ENCODE data around the gene LMAN1. TPM values are rescaled to one million over a fixed set of nuclear protein-coding genes. Genes with fewer than 3 reads are reported as not detected.
A peak's percentile ranks its signal among the peaks of the same experiment; 100 is the strongest.

Gene LMAN1
- total and polyA plus RNA-seq, 2 of the 4 experiments (the other 2 are of a cell fraction) = 83.1 to 213 TPM

GRCh38 chr18:59359576-59359952 is 499 bp upstream of the LMAN1 start:
- H3K56ac ChIP-seq (ENCODE audit: extremely low read depth, insufficient read depth, low read length) = no peak overlapping the region
- H3K27me3 ChIP-seq (ENCODE audit: control insufficient read depth, insufficient read depth, low read length) = peaks cover 7% of the 10 kb centered on the region
- ChIA-PET POLR2A (ENCODE audit: unreplicated experiment) (no interaction called here), CTCF (interaction anchor here (0.6 to 1.5 kb wide), 5 partner anchors 8 to 69 kb away, joined by 3 to 6 read pairs (median 5); no protein-coding TSS in a partner anchor)
- no peak overlapping the region for H4K91ac ChIP-seq (ENCODE audit: insufficient read depth, low read depth, low read length)
- H3K79me1 ChIP-seq (ENCODE audit: low read depth in 1 of 2, low read length in 2 of 2) = peaks cover 19 to 34% of the 10 kb centered on the region in 2 experiments; a peak in 3 of 4 replicates
- DNase-seq (no peak), ATAC-seq (ENCODE audit: low read depth) (peak; percentile 2)
- H2BK15ac ChIP-seq (ENCODE audit: low read depth, low read length) = no peak overlapping the region
- peak overlapping the region; percentile 96 for H3K4me2 ChIP-seq (ENCODE audit: low read depth, low read length)
- WGBS, 2 experiments (ENCODE audit: extremely low coverage in 2 of 2, insufficient read length in 1 of 2) = no CpG with 5 or more reads among the region's 4 CpGs
- H3K4me1 ChIP-seq (ENCODE audit: control insufficient read depth, insufficient read depth, low read length) = no peaks in the 10 kb centered on the region; the same call in 1 of the 2 replicates
- dilution Hi-C loops (cut with HindIII; ENCODE audit: low sequenced_read_pairs, unreplicated experiment) (no loop called here), intact Hi-C loops (cut with micrococcal nuclease) (loop anchor here (5.0 kb wide), 1 partner anchor 463 kb away; no protein-coding TSS in a partner anchor), in situ Hi-C loops (cut with MboI; ENCODE audit: low sequenced_read_pairs) (no loop called here)
- H3K4ac ChIP-seq (ENCODE audit: low read depth, low read length) = no peak overlapping the region
- peak overlapping the region in 1 of 2 experiments; percentile 35; a peak in 1 of 4 replicates for H4K8ac ChIP-seq (ENCODE audit: low read depth in 2 of 2, low read length in 2 of 2)
- H2BK20ac ChIP-seq (ENCODE audit: low read depth, low read length) = no peak overlapping the region
- H2AFZ ChIP-seq (replicated peaks; ENCODE audit: low read length, poor library complexity) = peak overlapping the region; percentile 83
- peak overlapping the region; percentile 7 for H2AK9ac ChIP-seq (replicated peaks; ENCODE audit: low read depth, low read length, poor library complexity)
- no peak overlapping the region for H2AK5ac ChIP-seq (ENCODE audit: low read depth, low read length)
- no peak overlapping the region for H4K5ac ChIP-seq (ENCODE audit: low read depth, low read length)
- peak overlapping the region; percentile 40 for H3K9ac ChIP-seq (ENCODE audit: low read depth, low read length)
- BruUV-seq (replicated peaks) = no TSS peak
- no peak overlapping the region for H3K18ac ChIP-seq (ENCODE audit: low read depth, low read length)
- peak overlapping the region; percentile 35; the same call in 1 of the 2 replicates for H3K23ac ChIP-seq (ENCODE audit: low read depth, low read length)
- no peak overlapping the region for H2BK5ac ChIP-seq (ENCODE audit: low read depth, low read length, poor library complexity, severe bottlenecking)
- peaks cover 5% of the 10 kb centered on the region for H3K36me3 ChIP-seq (ENCODE audit: control insufficient read depth, insufficient read depth, low read length)
- H3K27ac ChIP-seq (ENCODE audit: insufficient read depth, low read length) = no peak overlapping the region
- H4K20me1 ChIP-seq (ENCODE audit: insufficient read depth, low read length) = peaks cover 27% of the 10 kb centered on the region; the same call in 1 of the 2 replicates
- H2BK120ac ChIP-seq (ENCODE audit: low read depth, low read length) = no peak overlapping the region
- H3K4me3 ChIP-seq (ENCODE audit: insufficient read depth, low read depth, low read length) = peak overlapping the region; percentile 62
- no peak overlapping the region for H3K14ac ChIP-seq (replicated peaks; ENCODE audit: low read depth, low read length)
- no peaks in the 10 kb centered on the region for H3K9me3 ChIP-seq (ENCODE audit: control insufficient read depth, insufficient read depth, low read length)
- no peak for TF ChIP-seq CTCF (conservative IDR thresholded peaks at IDR 0.05; ENCODE audit: low read depth, low read length)
- no peak for TF ChIP-seq ELK1 (IDR thresholded peaks at IDR 0.05; ENCODE audit: borderline replicate concordance, low read depth, low read length)
- no peak for TF ChIP-seq CEBPB (IDR thresholded peaks at IDR 0.05; ENCODE audit: low read depth, low read length)
- no peaks in the 10 kb centered on the region for H3K9me1 ChIP-seq (ENCODE audit: insufficient read depth, low read length)
